C4-2B (cell line): Measurements from ENCODE around the gene CACNA2D3.

Experiments
- ZFX ChIP-seq: fragments of 450-650 bp; IDR thresholded peaks from 2 replicates; pipeline ENCODE4 v1.6.1; 2017
- TF ChIP-seq, protein P1 (sequence below): fragments of 450-650 bp; conservative IDR thresholded peaks from 2 replicates; pipeline ENCODE4 v1.5.1; 2017; ENCODE audit warnings: mild to moderate bottlenecking

DNA sequence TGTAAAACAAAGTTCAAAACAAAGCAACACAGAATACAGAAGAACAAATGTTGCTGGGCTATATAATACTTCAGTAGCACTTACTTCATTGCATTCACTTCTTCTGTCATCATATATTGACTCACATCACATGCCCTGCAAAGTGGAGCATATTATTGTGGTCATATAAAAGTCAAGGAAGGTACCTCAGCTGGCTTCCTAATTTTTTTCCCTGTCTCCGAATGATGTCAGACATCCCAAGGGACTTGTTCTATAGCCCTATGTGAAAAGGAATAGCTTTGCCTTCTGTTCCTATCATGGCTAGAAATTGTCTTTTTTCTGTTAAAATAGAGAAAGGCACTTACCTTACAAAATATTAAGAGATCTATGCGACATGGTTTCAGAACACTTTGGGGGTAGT lies 696.1 kb downstream of the CACNA2D3 start:
- TF ChIP-seq, protein P1, sequence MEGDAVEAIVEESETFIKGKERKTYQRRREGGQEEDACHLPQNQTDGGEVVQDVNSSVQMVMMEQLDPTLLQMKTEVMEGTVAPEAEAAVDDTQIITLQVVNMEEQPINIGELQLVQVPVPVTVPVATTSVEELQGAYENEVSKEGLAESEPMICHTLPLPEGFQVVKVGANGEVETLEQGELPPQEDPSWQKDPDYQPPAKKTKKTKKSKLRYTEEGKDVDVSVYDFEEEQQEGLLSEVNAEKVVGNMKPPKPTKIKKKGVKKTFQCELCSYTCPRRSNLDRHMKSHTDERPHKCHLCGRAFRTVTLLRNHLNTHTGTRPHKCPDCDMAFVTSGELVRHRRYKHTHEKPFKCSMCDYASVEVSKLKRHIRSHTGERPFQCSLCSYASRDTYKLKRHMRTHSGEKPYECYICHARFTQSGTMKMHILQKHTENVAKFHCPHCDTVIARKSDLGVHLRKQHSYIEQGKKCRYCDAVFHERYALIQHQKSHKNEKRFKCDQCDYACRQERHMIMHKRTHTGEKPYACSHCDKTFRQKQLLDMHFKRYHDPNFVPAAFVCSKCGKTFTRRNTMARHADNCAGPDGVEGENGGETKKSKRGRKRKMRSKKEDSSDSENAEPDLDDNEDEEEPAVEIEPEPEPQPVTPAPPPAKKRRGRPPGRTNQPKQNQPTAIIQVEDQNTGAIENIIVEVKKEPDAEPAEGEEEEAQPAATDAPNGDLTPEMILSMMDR = no peak
- TF ChIP-seq ZFX = no peak
